Left renal pelvis (tissue), 4 donors: ENCODE measurements around the gene ASPA. TPM values are rescaled to one million over a fixed set of nuclear protein-coding genes. Genes with fewer than 3 reads are reported as not detected.
"Not testable (repeated sequence)": the region's sequence is repeated elsewhere in the genome, so short reads cannot be mapped to it uniquely, and the experiment has no call there.

Source experiments
- DNase-seq, 4 donors: peaks; one replicate each; pipeline ENCODE4 v3.0.0-alpha.2; 2013; ENCODE audit warnings: low read depth in 4 of 4, low spot score in 3 of 4
- polyA plus RNA-seq, 4 donors: library from polyadenylated mRNA; unstranded; fragments of 120-200 nt; gene quantifications; one replicate each; pipeline ENCODE4 v1.2.1, GENCODE V29; 2013; ENCODE audit not compliant: insufficient read length in 4 of 4

ASPA gene
- polyA plus RNA-seq, 4 donors = 10.5 to 30.2 (median 27.7) TPM

- no peak for DNase-seq
Observed at GRCh38 chr17:3507071-3507470, 31.3 kb downstream of the ASPA start.

- DNase-seq = no peak
Observed at GRCh38 chr17:3507869-3508268, 32.1 kb downstream of the ASPA start.

- DNase-seq = no peak
Observed at GRCh38 chr17:3510090-3510489, 34.3 kb downstream of the ASPA start.

GRCh38 chr17:3511852-3512504 lies 36.2 kb downstream of the ASPA start:
- no peak for DNase-seq

- no peak for DNase-seq
Observed at GRCh38 chr17:3512505-3513171, 36.8 kb downstream of the ASPA start.

- no peak for DNase-seq
Observed at GRCh38 chr17:3513305-3514035, 37.7 kb downstream of the ASPA start.

GRCh38 chr17:3514167-3514566 lies 38.4 kb downstream of the ASPA start:
- not testable (repeated sequence) for DNase-seq

GRCh38 chr17:3514873-3515272 lies 39.1 kb downstream of the ASPA start:
- DNase-seq = no peak

GRCh38 chr17:3519472-3519871 lies 43.7 kb downstream of the ASPA start:
- not testable (repeated sequence) for DNase-seq

- no peak for DNase-seq
Observed at GRCh38 chr17:3524024-3524423, 48.2 kb downstream of the ASPA start.

- DNase-seq = no peak
Observed at GRCh38 chr17:3526491-3526890, 50.7 kb downstream of the ASPA start.

GRCh38 chr17:3526971-3527370 lies 51.2 kb downstream of the ASPA start:
- no peak for DNase-seq

GRCh38 chr17:3527468-3527867 lies 51.7 kb downstream of the ASPA start:
- no peak for DNase-seq

GRCh38 chr17:3527896-3528295 lies 52.1 kb downstream of the ASPA start:
- DNase-seq = no peak

GRCh38 chr17:3528403-3528851 lies 52.6 kb downstream of the ASPA start:
- no peak for DNase-seq

GRCh38 chr17:3528880-3529511 lies 53.2 kb downstream of the ASPA start:
- DNase-seq = no peak

GRCh38 chr17:3529817-3530741 lies 54.3 kb downstream of the ASPA start:
- DNase-seq = no peak

GRCh38 chr17:3531266-3532101 lies 55.7 kb downstream of the ASPA start:
- no peak for DNase-seq
